GM18508 (cell line): ENCODE measurements around the gene MTFR2.

ENCODE experiments used
- ATAC-seq: cut with Tn5 transposase; IDR thresholded peaks from one replicate; pipeline ENCODE4 v1.9.1; 2021; ENCODE audit warnings: moderate number of reproducible peaks; ENCODE audit not compliant: insufficient read depth, unreplicated experiment

The MTFR2 gene

DNA sequence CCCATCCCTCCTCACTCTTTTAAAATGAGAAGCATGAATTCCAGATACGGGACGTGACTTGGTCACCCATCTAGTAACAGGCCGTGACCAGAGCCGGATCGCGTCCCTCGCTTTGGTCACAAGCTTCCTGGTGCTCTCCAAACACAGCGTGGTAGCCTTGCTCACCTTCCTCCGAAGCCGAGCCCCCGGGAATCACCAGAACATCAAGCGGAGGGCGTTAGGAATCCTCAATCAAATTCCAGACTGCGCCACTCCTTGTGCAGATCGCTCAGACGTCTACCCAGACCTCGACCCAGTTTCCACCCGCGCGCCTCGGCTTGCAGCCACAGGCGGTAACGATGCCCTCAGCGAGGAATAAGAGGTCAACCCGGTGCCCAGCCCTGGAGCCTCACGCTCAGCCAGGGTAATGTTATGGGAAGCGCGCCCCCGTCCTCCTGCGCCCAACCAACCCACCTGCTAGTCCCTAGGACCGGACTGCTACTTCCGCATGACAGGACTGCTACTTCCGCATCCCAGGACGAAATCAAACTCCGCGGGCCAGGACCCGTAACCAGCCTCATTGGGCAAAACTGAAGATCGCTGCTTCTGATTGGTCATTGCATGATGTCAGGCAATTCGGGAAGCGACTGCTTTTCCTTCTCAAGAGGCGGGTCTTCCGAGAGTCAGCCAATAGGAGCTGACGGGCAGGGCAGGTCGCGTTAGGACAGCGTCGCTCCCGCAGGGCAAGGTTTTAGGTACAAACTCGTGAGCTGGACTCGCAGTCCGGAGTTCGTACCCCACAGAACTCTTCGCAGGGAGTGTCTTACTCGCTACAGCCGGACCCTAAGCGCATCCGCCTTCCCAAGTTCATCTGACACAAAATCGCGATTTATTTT, at the start of gene MTFR2:
Gene MTFR2 (minus strand): TSS at position 501 of the 875 bp plus-strand sequence. CDS start 1,212 bp downstream, outside the sequence.
- ATAC-seq: peak; percentile 91

DNA sequence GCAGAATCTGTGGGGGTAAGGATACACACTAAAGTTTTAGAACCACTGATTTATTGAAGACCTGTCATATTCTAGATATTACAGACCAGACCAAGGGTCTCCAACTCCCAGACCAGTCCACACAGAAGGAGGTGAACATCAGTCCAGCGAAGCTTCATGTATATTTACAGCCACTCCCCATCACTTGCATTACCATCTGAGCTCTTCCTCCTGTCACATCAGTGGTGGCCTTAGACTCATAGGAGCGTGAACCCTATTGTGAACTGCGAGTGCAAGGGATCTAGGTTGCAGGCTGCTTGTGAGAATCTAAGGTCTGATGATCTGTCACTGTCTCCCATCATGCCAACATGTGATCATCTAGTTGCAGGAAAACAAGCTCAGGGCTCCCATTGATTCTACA, 44.5 kb upstream of the MTFR2 start:
- ATAC-seq: no peak

DNA sequence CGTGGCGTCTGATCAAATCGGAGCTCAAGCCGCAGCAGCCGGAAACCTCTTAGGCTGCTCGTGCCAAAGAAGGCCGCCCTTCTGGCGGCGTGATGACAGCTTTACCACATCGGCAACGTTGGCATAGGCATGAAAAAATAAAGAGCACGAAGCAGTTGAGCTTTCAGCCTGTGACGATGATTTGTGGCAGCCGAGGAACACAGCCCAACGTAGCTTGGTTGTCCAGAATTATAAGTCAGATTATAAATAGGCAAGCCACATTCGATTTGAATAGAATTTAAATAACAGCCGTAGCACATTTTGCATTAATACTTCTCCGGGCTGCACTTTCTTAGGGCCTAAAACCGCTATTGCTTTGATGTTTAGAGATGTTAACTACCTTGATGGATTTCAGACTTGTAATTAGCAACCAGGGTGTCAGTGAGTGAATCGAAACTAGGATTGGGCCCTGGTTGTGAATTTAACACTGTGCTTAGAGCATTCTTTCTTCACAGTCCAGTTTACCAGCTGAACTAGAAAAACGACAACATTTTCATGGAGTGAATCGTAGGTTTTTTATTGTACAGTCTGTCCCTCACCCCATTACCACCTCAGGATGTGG, 40.4 kb upstream of the MTFR2 start:
- no peak for ATAC-seq

DNA sequence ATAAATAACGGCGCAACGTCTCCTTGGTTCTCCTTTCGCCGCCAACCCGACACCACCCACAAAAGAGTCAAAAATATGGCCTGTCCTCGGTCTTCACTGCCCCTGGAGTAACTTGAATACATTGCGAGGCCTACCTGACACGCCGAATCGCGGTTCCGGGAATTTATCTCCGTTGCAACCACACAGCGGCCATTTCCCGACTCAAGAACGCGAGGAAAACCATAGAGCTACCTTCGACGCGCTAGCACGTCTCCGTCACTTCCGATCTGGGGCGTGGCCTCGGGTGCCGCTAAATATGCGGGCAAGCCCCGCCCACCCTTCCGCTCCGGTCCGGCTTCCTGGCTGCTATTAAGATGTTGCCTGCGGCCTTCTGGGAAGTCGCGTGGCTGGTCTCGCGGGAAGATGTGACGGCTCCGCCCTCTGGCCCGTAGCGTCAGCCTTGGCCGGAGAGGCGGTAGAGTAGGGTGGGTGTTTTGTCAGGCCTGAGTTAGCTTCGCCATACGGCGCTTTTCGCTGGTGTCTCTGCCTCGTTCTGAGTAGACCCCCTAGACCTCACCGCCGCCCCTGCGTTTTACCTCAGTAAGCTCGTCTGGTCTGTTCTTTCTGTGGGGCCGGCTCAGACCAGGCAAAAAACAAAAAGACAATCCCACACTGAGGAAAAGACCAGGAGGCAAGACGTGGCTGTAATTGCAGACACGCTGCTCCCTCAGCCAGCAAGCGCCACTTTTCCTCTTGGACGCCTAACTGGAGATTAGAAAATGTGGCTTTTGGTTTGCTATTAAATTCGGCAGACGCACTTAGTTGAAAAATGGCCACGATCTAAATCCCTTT, 39.7 kb upstream of the MTFR2 start, which contains the start of gene BCLAF1:
Gene BCLAF1 (minus strand): TSS at position 268 of the 831 bp plus-strand sequence. CDS start 9,980 bp downstream, outside the sequence.
- peak; percentile 87 for ATAC-seq

DNA sequence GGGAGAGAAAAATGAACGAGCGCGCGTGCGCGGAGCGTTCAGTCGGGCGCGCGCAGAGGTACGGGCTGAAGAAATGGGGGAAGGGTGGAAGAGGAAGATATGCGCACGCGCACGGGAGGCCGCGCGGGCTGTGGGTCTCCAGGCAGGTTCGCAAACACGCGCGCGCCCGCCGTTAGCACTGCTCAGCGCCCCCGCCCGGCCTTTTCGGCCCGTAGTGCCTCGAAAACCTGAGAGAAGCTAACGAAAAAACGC, 39.1 kb upstream of the MTFR2 start:
- no peak for ATAC-seq

DNA sequence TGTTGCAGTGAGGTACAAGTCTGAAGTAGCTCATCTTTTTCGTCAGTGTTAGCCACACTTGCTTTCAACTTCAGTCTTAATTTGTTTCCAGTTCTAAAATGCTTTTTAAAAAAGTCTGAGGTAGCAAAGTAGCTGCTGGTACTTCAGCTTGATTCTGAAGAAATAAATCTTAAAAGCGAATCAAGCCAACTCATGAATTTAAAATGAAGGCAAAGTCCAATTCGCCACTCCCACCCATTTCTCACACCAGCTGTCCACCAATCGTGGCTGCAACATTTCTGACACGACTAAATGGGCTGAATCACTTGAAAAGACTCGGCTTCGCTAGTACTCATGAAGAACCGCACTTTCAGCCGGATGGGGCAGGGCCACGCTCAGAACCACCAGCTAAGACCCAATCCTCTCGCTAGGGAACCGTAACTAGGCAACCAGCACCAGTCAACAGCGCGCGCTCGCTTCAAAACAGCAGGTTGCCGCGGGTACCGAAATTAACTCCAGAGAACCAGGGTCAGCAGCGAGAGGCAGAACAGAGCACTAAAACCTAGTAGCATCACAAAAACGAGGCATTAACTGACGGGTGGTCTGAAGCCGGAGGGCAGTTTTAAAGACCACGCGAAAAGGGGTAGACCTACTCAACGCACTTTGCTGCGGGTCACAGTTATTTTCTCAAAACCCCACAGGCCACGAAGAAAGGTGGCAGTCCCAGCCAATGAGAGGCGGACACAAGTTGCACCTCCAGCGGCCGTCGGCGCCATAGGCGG, 38.6 kb upstream of the MTFR2 start:
- ATAC-seq: no peak

DNA sequence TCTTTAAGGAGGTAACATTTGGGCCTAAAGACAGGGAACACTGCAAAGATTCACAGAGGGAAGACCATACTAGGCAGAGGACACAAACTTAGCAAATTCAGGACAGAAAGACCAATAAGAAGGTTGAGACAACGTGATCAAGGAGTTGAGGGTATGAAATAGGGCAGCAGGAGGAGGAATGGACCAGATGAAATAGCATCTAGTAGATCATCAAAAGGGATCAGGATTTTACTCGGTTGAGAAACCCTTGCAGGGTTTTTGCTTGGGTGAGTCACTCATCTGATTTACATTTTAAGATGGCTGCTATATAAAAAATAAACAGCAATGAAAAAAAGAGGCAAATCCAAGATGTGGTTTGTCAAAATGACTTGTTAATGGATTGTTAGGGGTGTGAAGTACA, 34.8 kb upstream of the MTFR2 start:
- ATAC-seq: no peak

DNA sequence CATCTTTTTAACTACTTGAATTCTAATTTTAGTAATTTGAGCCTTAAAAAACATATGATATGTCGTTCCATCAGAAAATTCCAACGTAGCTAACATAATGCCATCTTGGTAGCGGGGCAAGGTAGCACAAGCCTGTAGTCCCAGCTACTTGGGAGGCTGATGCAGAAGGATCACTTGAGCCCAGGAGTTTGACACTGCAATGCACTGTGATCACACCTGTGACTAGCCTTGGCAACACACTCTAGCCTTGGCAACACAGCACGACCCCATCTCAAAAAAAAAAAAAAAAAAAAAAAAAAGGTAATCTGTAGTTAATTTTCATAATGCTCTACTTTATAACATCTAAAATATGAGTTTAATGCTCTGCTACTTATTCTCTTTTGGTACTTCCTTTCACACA, 32.8 kb upstream of the MTFR2 start:
- no peak for ATAC-seq

DNA sequence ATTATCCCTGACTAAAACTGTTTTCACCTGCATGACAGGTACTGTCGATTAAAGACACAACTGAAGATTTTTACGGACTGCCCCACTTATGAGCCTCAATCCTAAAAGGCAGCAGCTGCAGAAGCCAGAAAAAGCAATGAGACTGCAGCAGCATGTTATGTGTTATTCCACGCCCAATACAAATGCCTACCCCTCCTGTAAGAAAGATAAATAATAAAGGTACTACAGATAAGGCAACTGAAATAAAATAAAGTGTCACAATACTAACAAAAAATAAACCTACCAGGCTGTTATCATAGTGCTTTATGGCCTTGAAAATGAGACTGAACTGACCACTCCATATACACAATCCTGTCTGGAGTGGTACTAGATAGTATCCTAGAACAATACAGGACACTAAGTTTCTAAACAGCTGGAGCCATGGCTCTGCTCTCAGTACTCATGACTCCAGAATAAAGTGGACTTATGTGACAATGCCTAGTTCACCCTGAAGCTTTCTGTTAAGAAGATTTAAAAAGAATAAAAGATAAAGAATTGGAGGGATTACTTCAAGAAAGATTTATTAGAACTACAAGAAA, 30.0 kb upstream of the MTFR2 start:
- no peak for ATAC-seq

DNA sequence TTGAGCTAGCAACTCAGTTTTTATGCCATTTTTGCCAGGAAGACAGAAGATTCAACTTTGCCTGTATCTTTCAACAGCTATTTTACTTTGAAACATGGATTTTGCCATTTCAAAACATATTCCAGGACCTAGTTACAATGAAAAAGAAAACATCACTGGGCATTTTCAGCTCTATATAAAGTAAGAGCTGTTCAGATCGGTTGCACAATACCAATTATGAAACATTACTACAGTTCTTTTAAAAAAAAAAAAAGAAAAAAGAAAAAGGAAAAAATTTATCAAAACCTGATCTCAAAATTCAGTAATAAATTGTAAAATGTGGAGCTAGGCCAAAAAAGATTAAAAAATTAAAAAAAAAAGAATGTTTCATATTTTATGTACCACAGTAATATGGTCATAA, 24.0 kb upstream of the MTFR2 start:
- ATAC-seq: no peak

DNA sequence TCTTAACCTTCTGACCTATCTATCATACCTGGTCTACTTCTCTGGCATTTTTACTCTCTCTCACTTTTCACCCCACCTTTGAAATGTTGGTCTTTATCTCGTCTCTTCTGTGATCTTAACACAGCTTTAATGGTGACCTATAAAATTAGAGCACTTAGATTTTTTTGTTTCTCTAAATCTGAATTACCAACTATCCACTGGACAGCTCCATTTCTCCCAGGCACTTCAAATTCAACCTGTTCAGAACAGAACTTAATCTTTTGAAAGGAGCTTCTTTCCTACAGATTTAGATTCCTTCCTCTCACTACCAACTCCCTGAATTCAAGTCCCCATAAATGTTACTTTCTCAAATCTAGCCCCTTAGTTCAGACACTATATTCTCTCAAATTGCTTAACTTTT, 15.0 kb upstream of the MTFR2 start:
- no peak for ATAC-seq

DNA sequence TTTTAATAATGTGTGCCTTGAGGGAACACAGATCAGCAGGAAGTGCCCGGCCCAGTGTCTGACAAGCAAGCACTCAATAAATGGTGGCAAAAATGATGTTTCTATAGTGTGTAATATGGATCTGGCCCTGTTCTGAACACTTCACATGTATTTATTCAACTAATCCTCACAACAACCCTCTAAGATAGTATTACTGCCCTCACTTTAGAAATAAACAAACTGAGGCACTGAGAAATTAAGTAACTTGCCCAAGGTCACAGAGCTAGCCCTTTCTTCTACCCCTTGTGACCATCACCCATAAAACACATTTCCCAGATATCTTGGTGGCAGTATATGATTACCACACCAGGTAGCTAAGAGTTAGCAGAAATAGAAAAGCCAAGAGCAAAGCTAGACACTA, 12.8 kb upstream of the MTFR2 start:
- ATAC-seq: no peak

DNA sequence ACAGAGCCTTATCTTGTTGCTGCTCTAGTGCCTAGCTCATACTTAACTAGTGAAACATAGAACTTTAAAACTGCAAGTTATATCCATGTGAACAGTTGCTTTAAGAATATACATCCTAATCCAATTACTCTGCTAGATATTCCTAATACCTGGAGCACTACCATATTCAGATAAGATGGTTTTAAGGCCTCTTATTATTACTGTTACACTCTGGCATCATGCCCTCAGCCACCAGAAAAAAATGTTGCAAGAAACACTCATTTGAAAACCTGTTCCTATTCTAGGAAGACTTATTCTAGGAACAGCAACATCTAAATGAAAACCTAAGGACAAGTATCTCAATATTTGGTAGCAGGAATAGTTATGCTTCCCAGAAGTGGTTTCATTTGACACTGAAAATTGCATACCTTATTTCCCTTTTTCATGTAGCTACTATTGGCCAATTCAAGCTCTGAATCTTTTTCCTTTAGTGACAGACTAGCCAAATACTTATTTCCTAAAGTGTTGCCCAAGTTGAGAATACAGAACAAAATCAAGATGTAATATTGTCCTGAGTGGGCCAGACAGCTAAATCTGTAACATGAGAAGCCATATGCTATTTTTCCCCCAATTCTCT, 4.8 kb upstream of the MTFR2 start:
- no peak for ATAC-seq

DNA sequence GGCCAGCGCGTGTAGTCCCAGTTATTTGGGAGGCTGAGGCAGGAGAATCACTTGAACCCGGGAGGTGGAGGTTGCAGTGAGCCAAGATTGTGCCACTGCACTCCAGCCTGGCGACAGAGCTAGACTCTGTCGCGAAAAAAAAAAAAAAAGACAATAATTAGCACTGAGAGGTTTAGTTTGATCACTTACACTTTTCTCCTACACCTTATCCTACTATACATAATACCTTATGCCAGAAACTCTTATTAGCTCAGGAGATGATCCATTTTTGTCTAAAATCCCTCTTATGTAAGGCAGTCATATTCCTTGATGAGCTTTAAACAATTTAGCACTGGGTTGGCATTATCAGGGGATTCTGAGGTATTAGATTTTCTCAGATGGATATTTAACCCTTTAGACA, 3.6 kb upstream of the MTFR2 start:
- no peak for ATAC-seq

DNA sequence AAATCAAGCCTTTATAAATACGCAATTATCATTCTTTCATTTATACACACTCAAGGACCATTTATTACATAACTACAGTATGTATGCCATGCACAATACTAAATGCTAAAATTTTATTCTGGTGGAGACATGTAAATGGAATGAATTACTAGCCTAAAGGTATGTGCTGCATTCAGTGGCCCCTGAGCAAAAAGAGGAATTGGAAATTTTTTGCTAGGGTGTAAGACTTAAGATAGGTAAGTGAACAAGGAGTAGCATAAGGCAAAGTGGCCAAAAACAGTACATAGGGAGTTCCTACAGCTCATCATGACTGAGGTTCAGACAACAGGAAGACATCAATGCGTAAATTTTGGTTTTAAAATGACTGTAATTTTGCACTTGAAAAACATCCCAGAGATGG, 2.3 kb upstream of the MTFR2 start:
- ATAC-seq: no peak

DNA sequence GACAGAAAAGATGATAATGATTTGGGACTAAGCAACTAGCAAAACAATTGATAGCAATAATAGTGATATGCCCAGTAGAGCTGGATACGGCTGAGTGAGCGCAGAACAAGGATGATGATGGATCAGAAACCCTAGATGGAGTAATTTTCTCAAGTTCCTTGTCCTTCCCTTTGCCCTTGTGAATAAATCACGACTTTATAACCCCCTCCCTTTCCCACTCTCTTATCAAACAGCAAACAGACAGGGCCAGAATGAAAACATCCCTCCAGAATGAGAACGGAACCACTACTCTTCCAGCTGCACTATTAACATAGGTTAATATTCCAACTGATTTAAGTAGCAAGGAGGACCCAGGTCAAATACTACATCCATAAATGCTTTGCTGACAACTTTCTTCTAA, 1.3 kb upstream of the MTFR2 start:
- ATAC-seq: no peak

DNA sequence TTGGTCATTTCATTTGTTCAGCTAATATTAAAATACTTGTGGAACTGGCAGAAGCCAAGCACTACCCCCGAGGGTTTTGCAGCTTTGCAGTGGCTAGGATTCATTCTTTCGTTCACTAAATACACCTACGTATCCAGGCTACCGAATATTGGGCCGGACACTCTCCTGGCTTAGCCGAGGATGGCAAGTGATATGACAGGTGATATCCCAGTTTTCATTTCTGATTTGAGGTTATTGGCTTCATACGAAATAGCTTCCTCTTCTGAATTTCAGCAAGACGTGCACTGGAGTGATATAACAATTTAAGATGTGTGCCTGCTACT, 536 bp upstream of the MTFR2 start:
- ATAC-seq: peak; percentile 2

DNA sequence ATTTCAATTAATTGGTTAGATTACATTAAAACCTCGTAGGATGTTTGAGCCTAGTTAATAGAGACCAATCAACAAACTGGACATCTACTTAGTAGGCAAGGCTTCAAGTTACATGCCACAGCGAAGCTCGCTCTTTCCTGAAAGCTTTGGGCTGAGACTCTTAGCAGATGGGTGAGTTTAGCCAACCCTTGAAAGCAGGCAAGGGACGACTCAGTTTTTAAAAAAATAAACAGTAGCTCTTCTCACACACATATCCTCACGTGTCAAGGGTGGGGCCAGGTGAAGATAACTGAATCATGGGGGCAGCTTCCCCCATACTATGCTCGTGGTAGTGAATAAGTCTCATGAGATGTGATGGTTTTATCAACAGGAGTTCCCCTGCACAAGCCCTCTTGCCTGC, 775 bp downstream of the MTFR2 start:
- ATAC-seq: no peak

DNA sequence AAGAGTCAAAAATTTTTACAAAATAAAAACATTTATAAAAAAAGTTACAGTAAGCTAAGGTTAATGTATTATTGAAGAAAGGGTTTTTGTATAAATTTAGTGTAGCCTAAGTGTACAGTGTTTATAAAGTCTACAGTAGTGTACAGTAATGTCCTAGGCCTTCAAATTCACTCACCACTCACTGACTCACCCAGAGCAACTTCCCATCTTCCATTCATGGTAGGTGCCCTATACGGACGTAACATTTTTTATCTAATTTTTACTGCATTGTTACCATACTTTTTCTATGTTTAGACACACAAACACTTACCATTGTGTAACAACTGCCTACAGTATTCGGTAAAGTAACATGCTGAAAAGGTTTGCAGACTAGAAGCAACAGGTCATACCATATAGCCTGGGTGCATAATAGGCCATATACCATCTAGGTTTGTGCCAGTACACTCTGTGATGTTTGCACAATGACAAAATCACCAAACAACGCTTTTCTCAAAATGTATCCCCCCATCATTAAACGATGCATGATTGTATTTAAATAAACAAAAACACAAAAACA, 6.0 kb downstream of the MTFR2 start:
- ATAC-seq: no peak
